Hepatic stellate cell (primary cell): ENCODE results near the gene CHCHD4.
"Not testable (repeated sequence)": the region's sequence is repeated elsewhere in the genome, so short reads cannot be mapped to it uniquely, and the experiment has no call there.

Experiments
- DNase-seq: peaks from one replicate; pipeline ENCODE4 v3.0.0; 2011; ENCODE audit warnings: low spot score

The CHCHD4 gene

DNA sequence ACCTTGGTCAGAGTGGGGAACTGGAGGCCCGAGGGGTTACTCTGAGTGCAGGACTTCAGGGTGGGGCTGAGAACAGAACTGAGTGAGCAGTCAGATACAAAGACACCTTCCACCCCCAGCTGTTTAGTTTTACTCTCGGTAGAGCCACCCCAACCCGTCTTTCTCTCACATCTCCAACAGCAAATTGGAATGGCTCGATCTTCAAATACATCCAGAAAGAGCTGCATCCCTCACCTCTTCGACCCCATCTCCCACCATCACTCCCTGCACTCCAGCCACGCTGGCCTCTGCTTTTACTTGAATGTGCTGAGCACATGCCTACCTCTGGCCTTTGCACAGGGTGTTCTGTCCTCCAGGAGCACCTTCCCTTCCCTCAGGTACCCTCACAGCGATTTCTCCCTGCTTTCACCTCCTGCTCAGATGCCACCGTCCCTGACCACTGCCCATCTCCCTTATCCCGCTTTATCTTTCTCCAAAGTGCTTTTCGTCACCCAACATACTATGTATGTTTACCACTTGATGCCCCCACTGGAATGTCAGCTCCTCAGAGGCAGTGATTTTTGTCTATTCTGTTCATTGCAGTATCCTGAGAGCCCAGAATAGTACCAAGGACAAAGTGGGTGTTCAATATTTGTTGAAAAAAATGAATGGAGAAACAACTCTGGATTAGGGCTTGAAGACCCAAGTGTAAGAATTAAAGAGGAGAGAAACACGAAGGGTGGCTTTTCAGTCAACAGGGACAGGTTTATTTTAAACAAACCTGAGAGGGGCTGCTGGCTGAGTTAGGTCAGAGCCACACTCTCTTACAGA, 4.4 kb downstream of the CHCHD4 start:
- no peak for DNase-seq

GRCh38 chr3:14119651-14120050, 5.0 kb downstream of the CHCHD4 start:
- no peak for DNase-seq

- no peak for DNase-seq
Observed at GRCh38 chr3:14118400-14119381, 6.0 kb downstream of the CHCHD4 start.

DNA sequence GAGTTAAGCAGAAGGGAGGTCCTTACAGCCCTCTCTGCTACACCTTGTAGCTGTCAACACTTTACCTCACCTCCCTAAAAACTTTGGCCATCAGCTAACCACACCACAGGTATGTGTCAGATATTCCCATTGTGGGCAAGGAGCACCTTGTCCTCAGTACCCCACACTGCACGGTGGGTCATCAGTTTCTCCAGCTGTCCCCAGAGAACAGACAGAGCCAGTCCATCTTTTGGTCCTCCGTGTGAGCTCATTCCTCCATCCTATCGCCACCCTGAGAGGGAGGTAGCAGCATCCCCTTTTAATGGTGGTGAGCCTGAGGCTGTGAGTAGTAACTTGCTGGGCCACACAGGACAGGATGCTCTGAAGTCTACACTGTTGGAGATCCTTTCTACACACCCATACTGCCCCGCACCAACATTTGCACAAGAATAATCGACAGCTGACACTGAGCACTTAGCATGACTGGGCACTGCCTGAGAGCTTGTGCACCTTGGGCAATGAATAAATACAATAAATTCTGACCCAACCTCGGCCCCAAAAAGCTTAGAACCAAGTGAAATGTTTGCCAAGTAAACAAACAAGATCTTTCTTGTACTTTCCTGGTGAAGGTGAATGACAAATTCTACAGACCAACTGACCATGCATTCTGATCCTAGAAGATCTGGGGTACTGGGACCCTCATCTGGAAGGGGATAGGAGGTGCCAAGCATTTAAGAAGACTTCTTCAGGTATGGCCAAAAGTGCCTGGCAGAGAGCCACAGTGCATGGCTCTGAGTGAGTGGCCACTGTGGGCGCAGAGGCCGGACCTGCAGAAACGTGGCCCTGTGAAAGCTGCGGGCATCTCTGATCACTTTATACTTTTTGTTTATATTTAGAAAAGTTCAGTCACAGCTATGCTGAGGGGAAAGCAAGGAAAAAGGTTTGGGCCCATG, 6.9 kb downstream of the CHCHD4 start:
- DNase-seq, result no peak

- no peak for DNase-seq
Observed at GRCh38 chr3:14113965-14114635, 10.6 kb downstream of the CHCHD4 start.

DNA sequence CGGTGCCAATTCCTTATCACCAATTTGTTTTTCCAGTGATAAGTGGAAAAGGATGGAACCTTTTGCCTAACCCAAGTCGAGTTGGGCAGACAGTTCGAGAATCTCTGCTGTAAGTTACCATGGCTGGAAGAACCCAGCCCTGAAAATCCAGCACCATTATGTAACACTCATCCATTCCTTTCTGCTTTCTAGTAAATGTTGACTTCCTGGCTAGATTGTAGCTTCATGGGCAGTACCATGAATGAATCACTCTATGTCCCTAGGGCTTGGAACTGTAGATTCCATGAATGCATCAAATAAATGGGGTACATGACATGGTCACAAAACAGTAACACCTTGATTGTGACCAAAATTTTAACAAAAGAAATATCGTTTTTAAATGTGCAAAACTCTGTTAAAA, 14.0 kb downstream of the CHCHD4 start:
- DNase-seq, result no peak

GRCh38 chr3:14109821-14110220, 14.8 kb downstream of the CHCHD4 start:
- not testable (repeated sequence) for DNase-seq

DNA sequence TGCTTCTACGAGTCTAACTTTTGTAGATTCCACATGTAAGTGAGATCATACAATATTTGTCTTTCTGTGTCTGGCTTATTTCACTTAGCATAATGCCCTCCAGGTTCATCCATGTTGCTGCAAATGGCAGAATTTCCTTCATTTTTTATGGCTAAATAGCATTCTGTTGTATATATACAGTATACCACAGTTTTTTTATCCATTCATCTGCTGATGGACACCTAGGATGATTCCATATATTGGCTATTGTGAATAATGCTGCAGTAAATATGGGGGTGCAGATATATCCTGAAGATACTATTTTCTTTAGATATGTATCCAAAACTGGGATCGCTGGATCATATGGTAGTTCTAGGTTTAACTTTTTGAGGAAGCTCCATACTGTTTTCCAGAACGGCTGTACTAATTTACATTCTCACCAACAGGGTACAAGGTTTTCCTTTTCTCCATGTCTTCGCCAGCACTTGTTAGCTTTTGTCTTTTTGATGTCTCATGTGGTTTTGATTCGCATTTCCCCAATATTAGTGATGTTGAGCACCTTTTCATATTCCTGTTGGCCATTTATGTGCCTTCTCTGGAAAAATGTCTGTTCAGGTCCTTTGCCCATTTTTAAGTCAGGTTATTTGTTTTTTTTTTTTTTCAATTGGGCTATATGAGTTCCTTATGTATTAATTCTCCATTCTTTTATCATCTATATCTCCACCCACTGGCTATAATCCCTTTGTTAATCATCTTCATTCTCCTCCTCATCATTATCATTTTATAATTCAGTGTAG, 26.9 kb downstream of the CHCHD4 start:
- DNase-seq, result no peak

DNA sequence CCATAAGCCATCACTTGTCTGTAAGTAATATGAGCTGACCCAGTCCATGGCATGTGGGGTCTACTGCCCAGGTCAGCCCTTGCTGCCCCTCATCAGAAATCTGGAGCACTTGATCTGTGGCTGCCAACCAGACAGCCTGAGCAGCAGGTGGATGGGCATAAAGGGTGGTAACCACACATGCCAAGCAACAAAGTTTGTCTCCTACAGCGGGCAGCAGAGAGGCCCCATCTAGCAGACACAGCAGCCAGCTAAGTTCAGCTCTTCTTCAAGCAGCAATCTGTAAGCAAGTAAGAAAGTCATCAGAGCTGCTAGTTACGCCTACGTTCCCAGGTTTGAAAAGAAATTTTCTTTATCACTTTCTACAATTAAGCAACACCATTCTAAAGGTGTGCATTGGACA, 27.9 kb downstream of the CHCHD4 start:
- DNase-seq, result no peak

DNA sequence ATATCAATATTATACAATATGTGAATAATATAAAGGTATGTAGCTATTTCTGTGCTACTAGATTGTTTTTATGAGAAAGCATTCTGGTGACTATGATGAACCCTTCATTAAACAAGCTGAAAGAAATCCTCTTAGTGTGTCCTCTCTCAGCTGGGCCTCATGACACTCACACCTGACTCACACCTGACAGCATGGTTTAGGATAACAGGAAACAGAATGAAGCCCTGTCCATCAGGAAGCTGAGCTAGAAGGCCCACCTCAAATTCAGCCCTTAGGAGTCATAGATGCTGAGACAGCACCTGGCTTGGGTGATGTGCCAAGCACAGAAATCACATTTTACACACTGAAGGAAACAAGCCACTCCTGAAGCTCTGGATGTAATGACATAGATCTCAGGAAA, 30.8 kb downstream of the CHCHD4 start:
- no peak for DNase-seq

- no peak for DNase-seq
Observed at GRCh38 chr3:14092464-14092863, 32.2 kb downstream of the CHCHD4 start.

DNA sequence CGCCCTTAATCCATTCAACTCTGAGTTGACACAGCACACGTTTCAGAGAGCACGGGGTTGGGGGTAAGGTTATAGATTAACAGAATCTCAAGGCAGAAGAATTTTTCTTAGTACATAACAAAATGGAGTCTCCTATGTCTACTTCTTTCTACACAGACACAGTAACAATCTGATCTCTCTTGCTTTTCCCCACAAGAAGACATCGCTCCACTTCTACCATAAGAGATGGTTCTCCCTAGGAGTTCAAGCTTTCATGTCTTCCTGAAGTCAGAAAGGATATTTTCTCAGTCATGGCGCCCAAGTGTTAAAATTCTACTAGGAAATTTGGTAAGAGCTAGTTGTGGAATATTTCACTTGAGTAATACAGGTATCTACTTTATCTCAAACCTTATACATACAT, 32.7 kb downstream of the CHCHD4 start:
- DNase-seq, result not testable (repeated sequence)

DNA sequence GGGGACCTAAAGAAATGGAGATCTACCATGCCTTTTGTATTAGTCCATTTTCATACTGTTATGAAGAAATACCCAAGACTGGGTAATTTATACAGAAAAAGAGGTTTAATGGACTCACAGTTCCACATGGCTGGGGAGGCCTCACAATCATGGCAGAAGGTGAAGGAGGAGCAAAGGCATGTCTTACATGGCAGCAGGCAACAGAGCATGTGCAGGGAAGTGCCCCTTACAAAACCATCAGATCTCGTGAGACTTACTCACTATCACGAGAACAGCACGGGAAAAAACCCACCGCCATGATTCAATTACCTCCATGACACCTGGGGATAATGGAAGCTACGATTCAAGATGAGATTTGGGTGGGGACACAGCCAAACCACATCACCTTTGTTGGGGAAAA, 37.2 kb downstream of the CHCHD4 start:
- DNase-seq, result not testable (repeated sequence)

GRCh38 chr3:14082108-14082657, 42.5 kb downstream of the CHCHD4 start:
- DNase-seq, result no peak

DNA sequence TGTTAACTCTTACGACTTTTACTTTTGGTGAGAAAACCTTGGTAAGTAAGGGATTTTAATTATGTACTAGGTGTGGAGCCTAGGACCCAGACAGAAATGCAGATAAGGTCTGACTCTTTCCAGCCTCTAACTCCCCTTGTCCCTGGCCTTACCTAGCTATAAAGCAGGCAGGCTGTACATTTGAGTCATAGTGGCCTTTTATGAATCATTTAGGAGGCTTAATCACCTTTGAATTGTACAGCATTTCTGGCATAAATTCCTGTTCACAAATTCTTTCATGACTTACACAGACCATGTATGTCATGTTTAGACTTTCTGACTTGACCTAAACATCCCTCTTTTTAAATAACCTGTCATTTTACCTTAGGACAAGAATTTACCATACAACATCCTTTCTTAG, 47.4 kb downstream of the CHCHD4 start:
- no peak for DNase-seq

GRCh38 chr3:14075233-14075632, 49.4 kb downstream of the CHCHD4 start:
- not testable (repeated sequence) for DNase-seq

DNA sequence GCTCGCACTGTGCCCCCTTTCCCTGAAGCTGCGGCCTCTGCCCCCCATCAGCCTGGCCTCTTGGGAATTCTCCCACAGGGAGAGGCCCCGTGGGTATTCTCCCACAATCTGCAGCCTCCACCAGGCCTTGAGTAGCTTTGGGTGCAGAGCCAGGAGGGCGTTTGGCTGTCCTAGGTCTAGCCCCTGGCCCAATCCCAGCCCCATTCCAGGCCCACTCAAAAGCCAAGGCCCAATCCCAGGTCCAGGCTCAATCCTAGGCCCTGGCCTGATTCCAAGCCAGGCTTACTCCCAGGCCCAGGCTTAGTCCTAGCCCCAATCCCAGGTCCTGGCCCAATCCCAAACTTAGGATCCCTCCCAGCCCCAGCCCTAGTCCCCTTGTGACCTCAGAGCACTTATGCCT, 59.8 kb downstream of the CHCHD4 start:
- DNase-seq, result no peak

DNA sequence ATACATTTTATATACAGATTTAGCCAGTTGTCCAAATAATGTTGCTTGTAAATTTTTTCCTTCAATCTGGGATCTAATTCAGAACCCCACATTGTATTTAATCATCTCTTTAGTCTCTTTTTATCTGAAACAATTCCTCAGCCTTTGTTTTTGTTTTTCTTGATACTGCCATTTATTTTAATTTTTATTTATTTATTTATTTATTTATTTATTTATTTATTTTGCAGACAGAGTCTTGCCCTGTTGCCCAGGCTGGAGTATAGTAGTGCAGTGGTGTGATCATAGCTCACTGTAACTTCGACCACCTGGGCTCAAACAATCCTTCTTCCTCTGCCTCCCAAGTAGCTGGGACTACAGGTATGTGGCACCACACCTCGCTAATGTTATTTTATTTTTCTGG, 61.5 kb downstream of the CHCHD4 start:
- DNase-seq, result no peak
